Measurements from ENCODE around the gene IFITM5.
"Not testable (repeated sequence)": the region's sequence is repeated elsewhere in the genome, so short reads cannot be mapped to it uniquely, and the experiment has no call there.

IFITM5 gene

GRCh38 chr11:269146-269890 is 30.0 kb downstream of the IFITM5 start:
- DNase-seq (ENCODE audit: extremely low read depth in 1 of 2, low read depth in 1 of 2), result no peak

- not testable (repeated sequence) for DNase-seq (ENCODE audit: extremely low read depth in 1 of 2, low read depth in 1 of 2)
Observed at GRCh38 chr11:268716-269145, 30.6 kb downstream of the IFITM5 start.

GRCh38 chr11:267491-267994 is 31.8 kb downstream of the IFITM5 start:
- no peak for DNase-seq (ENCODE audit: extremely low read depth in 1 of 2, low read depth in 1 of 2)

GRCh38 chr11:266676-267439 is 32.5 kb downstream of the IFITM5 start:
- DNase-seq (ENCODE audit: extremely low read depth in 1 of 2, low read depth in 1 of 2), result no peak

GRCh38 chr11:261624-262023 is 37.7 kb downstream of the IFITM5 start:
- no peak for DNase-seq (ENCODE audit: extremely low read depth in 1 of 2, low read depth in 1 of 2)

- no peak for DNase-seq (ENCODE audit: extremely low read depth in 1 of 2, low read depth in 1 of 2)
Observed at GRCh38 chr11:259413-259812, 39.9 kb downstream of the IFITM5 start.

GRCh38 chr11:257766-258493 is 41.4 kb downstream of the IFITM5 start:
- no peak for DNase-seq (ENCODE audit: extremely low read depth in 1 of 2, low read depth in 1 of 2)

- DNase-seq (ENCODE audit: extremely low read depth in 1 of 2, low read depth in 1 of 2), result no peak
Observed at GRCh38 chr11:256952-257737, 42.2 kb downstream of the IFITM5 start.

GRCh38 chr11:255816-256215 is 43.5 kb downstream of the IFITM5 start:
- DNase-seq (ENCODE audit: extremely low read depth in 1 of 2, low read depth in 1 of 2), result no peak

- DNase-seq (ENCODE audit: extremely low read depth in 1 of 2, low read depth in 1 of 2), result no peak
Observed at GRCh38 chr11:255176-255575, 44.1 kb downstream of the IFITM5 start.

GRCh38 chr11:253886-254270 is 45.4 kb downstream of the IFITM5 start:
- no peak for DNase-seq (ENCODE audit: extremely low read depth in 1 of 2, low read depth in 1 of 2)

- DNase-seq (ENCODE audit: extremely low read depth in 1 of 2, low read depth in 1 of 2), result no peak
Observed at GRCh38 chr11:253160-253885, 46.0 kb downstream of the IFITM5 start.

- DNase-seq (ENCODE audit: extremely low read depth in 1 of 2, low read depth in 1 of 2), result no peak
Observed at GRCh38 chr11:252666-253065, 46.7 kb downstream of the IFITM5 start.

- DNase-seq (ENCODE audit: extremely low read depth in 1 of 2, low read depth in 1 of 2), result no peak
Observed at GRCh38 chr11:251550-251949, 47.8 kb downstream of the IFITM5 start.

- peak in 1 of 2 donors; percentile 63 for DNase-seq (ENCODE audit: extremely low read depth in 1 of 2, low read depth in 1 of 2)
Observed at GRCh38 chr11:250740-251299, 48.5 kb downstream of the IFITM5 start.

GRCh38 chr11:250274-250673 is 49.1 kb downstream of the IFITM5 start:
- no peak for DNase-seq (ENCODE audit: extremely low read depth in 1 of 2, low read depth in 1 of 2)

- DNase-seq (ENCODE audit: extremely low read depth in 1 of 2, low read depth in 1 of 2), result no peak
Observed at GRCh38 chr11:249062-249461, 50.3 kb downstream of the IFITM5 start.
